IPS-18c (cell line): Measurements from ENCODE around the gene CTSV.
"Not testable (repeated sequence)": the region's sequence is repeated elsewhere in the genome, so short reads cannot be mapped to it uniquely, and the experiment has no call there.

Experiments
- H3K4me3 ChIP-seq: 2 replicates; pipeline ENCODE4 v1.7.0; 2013; ENCODE audit warnings: low read depth, mild to moderate bottlenecking, low read length, moderate library complexity; ENCODE audit not compliant: insufficient read depth
- H3K9me3 ChIP-seq: one replicate; pipeline ENCODE4 v1.6.1; 2013; ENCODE audit warnings: mild to moderate bottlenecking, low read length, moderate library complexity; ENCODE audit not compliant: control insufficient read depth, insufficient read depth

The CTSV gene

GRCh38 chr9:97055891-97056290 lies 16.9 kb upstream of the CTSV start:
- H3K9me3 ChIP-seq, H3K4me3 ChIP-seq: not testable (repeated sequence)

GRCh38 chr9:97053717-97054116 lies 14.8 kb upstream of the CTSV start:
- Histone ChIP-seq H3K9me3 (no peaks in the 10 kb centered on the region), H3K4me3 (peak overlapping the region; percentile 24; the same call in 1 of the 2 replicates)

- H3K4me3 ChIP-seq = no peak overlapping the region
- no peaks in the 10 kb centered on the region for H3K9me3 ChIP-seq
These were observed 13.8 kb upstream of the CTSV start for GRCh38 chr9:97052735-97053134.

- no peak overlapping the region for H3K4me3 ChIP-seq
These were observed 7.3 kb upstream of the CTSV start for GRCh38 chr9:97046228-97046627.

GRCh38 chr9:97045300-97045699 lies 6.4 kb upstream of the CTSV start:
- H3K9me3 ChIP-seq = no peaks in the 10 kb centered on the region
- no peak overlapping the region for H3K4me3 ChIP-seq

More at GRCh38 chr9:97046228-97046627, 7.3 kb upstream of the CTSV start:
- no peaks in the 10 kb centered on the region for H3K9me3 ChIP-seq

- Histone ChIP-seq H3K9me3 (no peaks in the 10 kb centered on the region), H3K4me3 (no peak overlapping the region)
These were observed 3.0 kb upstream of the CTSV start for GRCh38 chr9:97041898-97042297.

GRCh38 chr9:97039514-97039860 lies 545 bp upstream of the CTSV start:
- Histone ChIP-seq H3K9me3 (no peaks in the 10 kb centered on the region), H3K4me3 (peak overlapping the region; percentile 85)

GRCh38 chr9:97023505-97023904 lies 15.4 kb downstream of the CTSV start:
- H3K4me3 ChIP-seq, H3K9me3 ChIP-seq: not testable (repeated sequence)

- not testable (repeated sequence) for H3K9me3 ChIP-seq
These were observed 25.5 kb downstream of the CTSV start for GRCh38 chr9:97013151-97014132.

GRCh38 chr9:97012617-97013016 lies 26.3 kb downstream of the CTSV start:
- not testable (repeated sequence) for H3K9me3 ChIP-seq
- peak overlapping the region; percentile 45 for H3K4me3 ChIP-seq

More at GRCh38 chr9:97013151-97014132, 25.5 kb downstream of the CTSV start:
- H3K4me3 ChIP-seq = peak overlapping the region; percentile 47

- H3K9me3 ChIP-seq, H3K4me3 ChIP-seq: not testable (repeated sequence)
These were observed 36.7 kb downstream of the CTSV start for GRCh38 chr9:97002195-97002594.

- not testable (repeated sequence) for H3K4me3 ChIP-seq, H3K9me3 ChIP-seq
These were observed 37.6 kb downstream of the CTSV start for GRCh38 chr9:97001338-97001737.

- H3K4me3 ChIP-seq, H3K9me3 ChIP-seq: not testable (repeated sequence)
These were observed 38.7 kb downstream of the CTSV start for GRCh38 chr9:97000139-97000787.

GRCh38 chr9:96999733-97000132 lies 39.2 kb downstream of the CTSV start:
- not testable (repeated sequence) for H3K9me3 ChIP-seq, H3K4me3 ChIP-seq

- H3K9me3 ChIP-seq, H3K4me3 ChIP-seq: not testable (repeated sequence)
These were observed 41.8 kb downstream of the CTSV start for GRCh38 chr9:96997009-96997701.

GRCh38 chr9:96994531-96995016 lies 44.4 kb downstream of the CTSV start:
- not testable (repeated sequence) for H3K9me3 ChIP-seq, H3K4me3 ChIP-seq

GRCh38 chr9:96992303-96992702 lies 46.6 kb downstream of the CTSV start:
- H3K4me3 ChIP-seq, H3K9me3 ChIP-seq: not testable (repeated sequence)
